SK-N-DZ (cell line): ENCODE measurements around the gene SIDT1.

Experiments
- small RNA-seq, 2 experiments: library from RNA; depleted of rRNA; stranded (forward); fragments of <200 nt; gene quantifications; one replicate each; pipeline ENCODE3, GENCODE V24; 2014

Gene SIDT1

Small RNAs within 50 kb of the gene (small RNA-seq; reads per million reads assigned to genes)
- 0 reads per million in 2 experiments for gene MIR4446
- 0.03 to 1.2 reads per million in 2 experiments for gene RN7SL767P
